HEK293 (cell line): ENCODE results near the gene MTCL1.

ENCODE experiments used
- CTCF ChIA-PET: fragments of 350-600 bp; formaldehyde crosslinking; extraction: SDS; loops from one replicate; lab custom pipeline; 2021; ENCODE audit warnings: antibody characterized with exemption; lab: Yijun Ruan, JAX
- POLR2A ChIA-PET: fragments of 300-600 bp; formaldehyde crosslinking; extraction: SDS; loops from one replicate; lab custom pipeline; 2020; ENCODE audit warnings: antibody characterized with exemption, inconsistent platforms; lab: Yijun Ruan, JAX
- H3K27ac ChIP-seq: fragments of 200-500 bp; sonication (Bioruptor generic); 2 replicates; pipeline ENCODE4 v1.5.1; 2014; ENCODE audit warnings: low read depth, low read length, control low read depth, inconsistent platforms; ENCODE audit errors: extremely low read depth
- H3K36me3 ChIP-seq, 2 experiments: fragments of 200-500 bp in 1 of 2; sonication (Bioruptor generic) in 1 of 2; 1 replicate in 1 of 2; 2 replicates in 1 of 2; pipeline ENCODE4 v1.5.1; 2014 to 2017; ENCODE audit warnings: inconsistent platforms in 2 of 2, low read length in 2 of 2; ENCODE audit not compliant: control insufficient read depth in 2 of 2, insufficient read depth in 1 of 2
- H3K4me1 ChIP-seq: fragments of 200-500 bp; sonication (Bioruptor generic); 2 replicates; pipeline ENCODE4 v1.5.1; 2014; ENCODE audit warnings: mild to moderate bottlenecking, low read length, inconsistent platforms; ENCODE audit not compliant: control insufficient read depth, insufficient read depth
- H3K4me3 ChIP-seq: 2 replicates; pipeline ENCODE4 v1.5.1; 2011; ENCODE audit warnings: low read depth, mild to moderate bottlenecking, control low read depth, low read length, moderate library complexity
- H3K9me3 ChIP-seq: fragments of 200-500 bp; sonication (Bioruptor generic); 2 replicates; pipeline ENCODE4 v1.5.1; 2014; ENCODE audit warnings: low read depth, low read length, inconsistent platforms; ENCODE audit not compliant: control insufficient read depth, insufficient read depth
- EGR2 ChIP-seq: fragments of 450-650 bp; formaldehyde crosslinking; IDR thresholded peaks from 2 replicates; pipeline ENCODE4 v1.5.1; 2016; ENCODE audit warnings: low read depth, missing biosample characterization, missing genetic modification characterization
- KLF7 ChIP-seq: fragments of 450-650 bp; formaldehyde crosslinking; IDR thresholded peaks from 2 replicates; pipeline ENCODE4 v1.5.1; 2016; ENCODE audit warnings: missing biosample characterization, missing genetic modification characterization, borderline replicate concordance
- MYNN ChIP-seq: fragments of 450-650 bp; formaldehyde crosslinking; IDR thresholded peaks from 2 replicates; pipeline ENCODE4 v1.5.1; 2016; ENCODE audit warnings: missing biosample characterization, missing genetic modification characterization, borderline replicate concordance
- OVOL3 ChIP-seq: fragments of 450-650 bp; formaldehyde crosslinking; IDR thresholded peaks from 2 replicates; pipeline ENCODE4 v1.5.1; 2016; ENCODE audit warnings: missing biosample characterization, missing genetic modification characterization
- REPIN1 ChIP-seq: fragments of 450-650 bp; formaldehyde crosslinking; IDR thresholded peaks from 2 replicates; pipeline ENCODE4 v1.5.1; 2017; ENCODE audit warnings: missing biosample characterization, missing genetic modification characterization, low read depth
- ZBTB48 ChIP-seq: fragments of 450-650 bp; formaldehyde crosslinking; IDR thresholded peaks from 2 replicates; pipeline ENCODE4 v1.5.1; 2016; ENCODE audit warnings: missing biosample characterization, missing genetic modification characterization
- ZNF121 ChIP-seq: fragments of 450-650 bp; formaldehyde crosslinking; IDR thresholded peaks from 2 replicates; pipeline ENCODE4 v1.5.1; 2016; ENCODE audit warnings: missing biosample characterization, missing genetic modification characterization
- ZNF174 ChIP-seq: fragments of 450-650 bp; formaldehyde crosslinking; IDR thresholded peaks from 2 replicates; pipeline ENCODE4 v1.5.0; 2017; ENCODE audit warnings: missing biosample characterization, mild to moderate bottlenecking, missing genetic modification characterization
- ZNF184 ChIP-seq: fragments of 450-650 bp; IDR thresholded peaks from 2 replicates; pipeline ENCODE4 v1.5.1; 2018; ENCODE audit warnings: missing biosample characterization, mild to moderate bottlenecking, missing genetic modification characterization
- ZNF214 ChIP-seq: fragments of 450-650 bp; formaldehyde crosslinking; IDR thresholded peaks from 2 replicates; pipeline ENCODE4 v1.5.1; 2017; ENCODE audit warnings: missing biosample characterization, mild to moderate bottlenecking, missing genetic modification characterization, borderline replicate concordance
- ZNF24 ChIP-seq: fragments of 450-650 bp; formaldehyde crosslinking; IDR thresholded peaks from 2 replicates; pipeline ENCODE4 v1.5.1; 2016; ENCODE audit warnings: missing biosample characterization, missing genetic modification characterization
- ZNF560 ChIP-seq: fragments of 450-650 bp; formaldehyde crosslinking; IDR thresholded peaks from 2 replicates; pipeline ENCODE4 v1.5.1; 2017; ENCODE audit warnings: missing biosample characterization, missing genetic modification characterization, borderline replicate concordance
- ZNF585B ChIP-seq: fragments of 450-650 bp; formaldehyde crosslinking; IDR thresholded peaks from 2 replicates; pipeline ENCODE4 v1.5.1; 2016; ENCODE audit warnings: missing biosample characterization, missing genetic modification characterization
- ZNF670 ChIP-seq: fragments of 450-650 bp; formaldehyde crosslinking; IDR thresholded peaks from 2 replicates; pipeline ENCODE4 v1.5.1; 2016; ENCODE audit warnings: missing biosample characterization, missing genetic modification characterization, low read depth
- ZNF677 ChIP-seq: fragments of 450-650 bp; IDR thresholded peaks from 2 replicates; pipeline ENCODE4 v1.5.0; 2018; ENCODE audit warnings: missing biosample characterization, mild to moderate bottlenecking, missing genetic modification characterization, moderate library complexity
- ZNF707 ChIP-seq: fragments of 450-650 bp; formaldehyde crosslinking; IDR thresholded peaks from 2 replicates; pipeline ENCODE4 v1.5.1; 2016; ENCODE audit warnings: missing biosample characterization, missing genetic modification characterization
- TF ChIP-seq, protein P1 (sequence below): fragments of 450-650 bp; formaldehyde crosslinking; IDR thresholded peaks from 2 replicates; pipeline ENCODE4 v1.5.1; 2016; ENCODE audit warnings: missing biosample characterization, missing genetic modification characterization
- TF ChIP-seq, protein P2 (sequence below): fragments of 450-650 bp; formaldehyde crosslinking; IDR thresholded peaks from 2 replicates; pipeline ENCODE4 v1.5.1; 2017; ENCODE audit warnings: missing biosample characterization, missing genetic modification characterization
- TF ChIP-seq, protein P3 (sequence below): fragments of 450-650 bp; formaldehyde crosslinking; IDR thresholded peaks from 2 replicates; pipeline ENCODE4 v1.5.1; 2016; ENCODE audit warnings: missing biosample characterization, missing genetic modification characterization
- TF ChIP-seq, protein P4 (sequence below): fragments of 450-650 bp; formaldehyde crosslinking; IDR thresholded peaks from 2 replicates; pipeline ENCODE4 v1.5.1; 2016; ENCODE audit warnings: missing biosample characterization, missing genetic modification characterization
- TF ChIP-seq, protein P5 (sequence below): fragments of 450-650 bp; formaldehyde crosslinking; IDR thresholded peaks from 2 replicates; pipeline ENCODE4 v1.5.1; 2016; ENCODE audit warnings: missing biosample characterization, missing genetic modification characterization
- TF ChIP-seq, protein P6 (sequence below): fragments of 450-650 bp; formaldehyde crosslinking; IDR thresholded peaks from 2 replicates; pipeline ENCODE4 v1.5.1; 2016; ENCODE audit warnings: missing biosample characterization, missing genetic modification characterization

MTCL1 gene

DNA sequence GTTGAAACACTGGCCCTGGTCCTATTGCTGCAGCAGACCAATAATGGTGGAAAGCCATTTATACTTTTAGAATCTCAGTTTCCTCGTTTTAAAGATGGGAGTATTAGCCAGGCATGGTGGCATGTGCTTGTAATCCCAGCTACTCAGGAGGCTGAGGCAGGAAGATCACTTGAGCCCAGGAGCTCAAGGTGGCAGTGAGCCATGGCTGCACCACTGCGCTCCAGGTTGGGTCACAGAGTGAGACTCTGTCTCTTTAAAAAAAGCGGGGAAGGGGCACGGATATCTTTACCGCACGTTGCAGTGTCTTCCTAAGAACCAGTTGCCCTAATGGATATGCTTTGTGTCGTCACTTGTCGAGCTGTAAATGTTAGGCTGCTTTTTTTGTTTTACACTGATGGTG is 8.3 kb downstream of the MTCL1 start:
- TF ChIP-seq, protein P1, sequence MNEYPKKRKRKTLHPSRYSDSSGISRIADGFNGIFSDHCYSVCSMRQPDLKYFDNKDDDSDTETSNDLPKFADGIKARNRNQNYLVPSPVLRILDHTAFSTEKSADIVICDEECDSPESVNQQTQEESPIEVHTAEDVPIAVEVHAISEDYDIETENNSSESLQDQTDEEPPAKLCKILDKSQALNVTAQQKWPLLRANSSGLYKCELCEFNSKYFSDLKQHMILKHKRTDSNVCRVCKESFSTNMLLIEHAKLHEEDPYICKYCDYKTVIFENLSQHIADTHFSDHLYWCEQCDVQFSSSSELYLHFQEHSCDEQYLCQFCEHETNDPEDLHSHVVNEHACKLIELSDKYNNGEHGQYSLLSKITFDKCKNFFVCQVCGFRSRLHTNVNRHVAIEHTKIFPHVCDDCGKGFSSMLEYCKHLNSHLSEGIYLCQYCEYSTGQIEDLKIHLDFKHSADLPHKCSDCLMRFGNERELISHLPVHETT = no peak
- TF ChIP-seq ZNF174 (tag by site-specific recombination) = no peak
- TF ChIP-seq MYNN (tag by site-specific recombination) = no peak
- TF ChIP-seq ZNF707 (tag by site-specific recombination) = no peak
- no peak for TF ChIP-seq ZNF585B (tag by site-specific recombination)
- no peak for TF ChIP-seq OVOL3 (tag by site-specific recombination)
- TF ChIP-seq, protein P2, sequence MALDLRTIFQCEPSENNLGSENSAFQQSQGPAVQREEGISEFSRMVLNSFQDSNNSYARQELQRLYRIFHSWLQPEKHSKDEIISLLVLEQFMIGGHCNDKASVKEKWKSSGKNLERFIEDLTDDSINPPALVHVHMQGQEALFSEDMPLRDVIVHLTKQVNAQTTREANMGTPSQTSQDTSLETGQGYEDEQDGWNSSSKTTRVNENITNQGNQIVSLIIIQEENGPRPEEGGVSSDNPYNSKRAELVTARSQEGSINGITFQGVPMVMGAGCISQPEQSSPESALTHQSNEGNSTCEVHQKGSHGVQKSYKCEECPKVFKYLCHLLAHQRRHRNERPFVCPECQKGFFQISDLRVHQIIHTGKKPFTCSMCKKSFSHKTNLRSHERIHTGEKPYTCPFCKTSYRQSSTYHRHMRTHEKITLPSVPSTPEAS (tag by site-specific recombination) = no peak
- TF ChIP-seq ZNF24 (tag by site-specific recombination) = no peak
- TF ChIP-seq, protein P3, sequence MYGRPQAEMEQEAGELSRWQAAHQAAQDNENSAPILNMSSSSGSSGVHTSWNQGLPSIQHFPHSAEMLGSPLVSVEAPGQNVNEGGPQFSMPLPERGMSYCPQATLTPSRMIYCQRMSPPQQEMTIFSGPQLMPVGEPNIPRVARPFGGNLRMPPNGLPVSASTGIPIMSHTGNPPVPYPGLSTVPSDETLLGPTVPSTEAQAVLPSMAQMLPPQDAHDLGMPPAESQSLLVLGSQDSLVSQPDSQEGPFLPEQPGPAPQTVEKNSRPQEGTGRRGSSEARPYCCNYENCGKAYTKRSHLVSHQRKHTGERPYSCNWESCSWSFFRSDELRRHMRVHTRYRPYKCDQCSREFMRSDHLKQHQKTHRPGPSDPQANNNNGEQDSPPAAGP (tag by site-specific recombination) = no peak
- no peak for TF ChIP-seq REPIN1 (tag by site-specific recombination)
- no peak for TF ChIP-seq ZNF214
- no peak for TF ChIP-seq ZNF670
- TF ChIP-seq, protein P4, sequence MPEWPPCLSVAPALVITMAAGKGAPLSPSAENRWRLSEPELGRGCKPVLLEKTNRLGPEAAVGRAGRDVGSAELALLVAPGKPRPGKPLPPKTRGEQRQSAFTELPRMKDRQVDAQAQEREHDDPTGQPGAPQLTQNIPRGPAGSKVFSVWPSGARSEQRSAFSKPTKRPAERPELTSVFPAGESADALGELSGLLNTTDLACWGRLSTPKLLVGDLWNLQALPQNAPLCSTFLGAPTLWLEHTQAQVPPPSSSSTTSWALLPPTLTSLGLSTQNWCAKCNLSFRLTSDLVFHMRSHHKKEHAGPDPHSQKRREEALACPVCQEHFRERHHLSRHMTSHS (tag by site-specific recombination) = no peak
- ChIA-PET POLR2A (no interaction called here), CTCF (interaction anchor here (0.7 to 1.4 kb wide), 2 partner anchors 9 to 10 kb away, joined by 4 to 6 read pairs; no protein-coding TSS in a partner anchor)
- H3K27ac ChIP-seq = no peak overlapping the region
- H3K4me1 ChIP-seq = peaks cover 17% of the 10 kb centered on the region
- H3K36me3 ChIP-seq = no peaks in the 10 kb centered on the region
- no peak overlapping the region for H3K4me3 ChIP-seq
- no peaks in the 10 kb centered on the region for H3K9me3 ChIP-seq

DNA sequence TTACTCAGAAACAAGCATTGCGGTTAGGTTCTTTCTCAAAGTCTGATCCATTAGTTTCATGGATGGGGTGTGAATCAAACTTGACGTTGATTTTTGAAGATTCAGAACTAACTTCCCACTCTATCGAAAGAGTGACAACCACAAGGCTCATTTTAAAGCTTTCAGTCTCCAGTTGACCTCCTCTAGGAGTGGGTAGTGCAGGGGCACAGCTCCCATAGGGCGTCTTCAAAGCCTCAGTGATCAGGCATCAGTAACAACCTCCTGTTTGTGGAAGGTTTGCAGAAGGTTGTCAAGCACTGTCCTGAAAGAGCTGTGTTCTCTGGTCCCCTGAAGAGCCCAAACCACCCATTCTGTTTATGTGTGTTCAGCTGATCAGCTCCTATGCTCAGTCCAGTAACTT is 10.2 kb downstream of the MTCL1 start:
- Histone ChIP-seq H3K9me3 (no peaks in the 10 kb centered on the region), H3K4me3 (no peak overlapping the region), H3K27ac (no peak overlapping the region), H3K4me1 (peaks cover 28% of the 10 kb centered on the region), H3K36me3 (peaks cover 0 to 5% of the 10 kb centered on the region in 2 experiments; a peak in 2 of 3 replicates)
- CTCF ChIA-PET = interaction anchor here (0.5 kb wide), 1 partner anchor 46 kb away, joined by 3 read pairs; no protein-coding TSS in a partner anchor
- POLR2A ChIA-PET = no interaction called here
- TF ChIP-seq, protein P5, sequence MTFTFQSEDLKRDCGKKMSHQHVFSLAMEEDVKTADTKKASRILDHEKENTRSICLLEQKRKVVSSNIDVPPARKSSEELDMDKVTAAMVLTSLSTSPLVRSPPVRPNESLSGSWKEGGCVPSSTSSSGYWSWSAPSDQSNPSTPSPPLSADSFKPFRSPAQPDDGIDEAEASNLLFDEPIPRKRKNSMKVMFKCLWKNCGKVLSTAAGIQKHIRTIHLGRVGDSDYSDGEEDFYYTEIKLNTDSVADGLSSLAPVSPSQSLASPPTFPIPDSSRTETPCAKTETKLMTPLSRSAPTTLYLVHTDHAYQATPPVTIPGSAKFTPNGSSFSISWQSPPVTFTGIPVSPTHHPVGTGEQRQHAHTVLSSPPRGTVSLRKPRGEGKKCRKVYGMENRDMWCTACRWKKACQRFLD = no peak
- TF ChIP-seq, protein P3 (tag by site-specific recombination) = no peak
- TF ChIP-seq ZNF677 (no peak), ZBTB48 (no peak), ZNF121 (tag by site-specific recombination) (no peak), EGR2 (tag by site-specific recombination) (no peak), KLF7 (tag by site-specific recombination) (no peak), ZNF184 (tag by site-specific recombination) (no peak), ZNF560 (no peak)
- TF ChIP-seq, protein P6, sequence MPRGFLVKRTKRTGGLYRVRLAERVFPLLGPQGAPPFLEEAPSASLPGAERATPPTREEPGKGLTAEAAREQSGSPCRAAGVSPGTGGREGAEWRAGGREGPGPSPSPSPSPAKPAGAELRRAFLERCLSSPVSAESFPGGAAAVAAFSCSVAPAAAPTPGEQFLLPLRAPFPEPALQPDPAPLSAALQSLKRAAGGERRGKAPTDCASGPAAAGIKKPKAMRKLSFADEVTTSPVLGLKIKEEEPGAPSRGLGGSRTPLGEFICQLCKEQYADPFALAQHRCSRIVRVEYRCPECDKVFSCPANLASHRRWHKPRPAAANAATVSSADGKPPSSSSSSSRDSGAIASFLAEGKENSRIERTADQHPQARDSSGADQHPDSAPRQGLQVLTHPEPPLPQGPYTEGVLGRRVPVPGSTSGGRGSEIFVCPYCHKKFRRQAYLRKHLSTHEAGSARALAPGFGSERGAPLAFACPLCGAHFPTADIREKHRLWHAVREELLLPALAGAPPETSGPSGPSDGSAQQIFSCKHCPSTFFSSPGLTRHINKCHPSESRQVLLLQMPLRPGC (tag by site-specific recombination) = no peak
